Neural cell (in vitro differentiated cells): Measurements from ENCODE around the gene KBTBD12. TPM values are rescaled to one million over a fixed set of nuclear protein-coding genes. Genes with fewer than 3 reads are reported as not detected.

Experiments used
- H2AFZ ChIP-seq: fragments of 200-600, 300-800 bp; sonication (generic), shearing (Covaris generic); 2 replicates; pipeline ENCODE4 v1.6.0; 2014; ENCODE audit warnings: low read depth, mild to moderate bottlenecking, antibody characterized with exemption, low read length, moderate library complexity
- H3F3A ChIP-seq: fragments of 200-600 bp; shearing (Covaris generic); 2 replicates; pipeline ENCODE4 v1.6.1; 2016; ENCODE audit warnings: mild to moderate bottlenecking, moderate library complexity, mixed read lengths, antibody characterized with exemption, low read length; ENCODE audit not compliant: insufficient read depth, poor library complexity, severe bottlenecking
- H3K27ac ChIP-seq: fragments of 200-600, 300-800 bp; sonication (generic), shearing (Covaris generic); 2 replicates; pipeline ENCODE4 v1.5.1; 2014; ENCODE audit warnings: mild to moderate bottlenecking, low read length, moderate library complexity
- H3K27me3 ChIP-seq: fragments of 300-800, 200-600 bp; sonication (generic), shearing (Covaris generic); 2 replicates; pipeline ENCODE4 v1.6.0; 2014; ENCODE audit warnings: mild to moderate bottlenecking, low read depth, low read length, moderate library complexity; ENCODE audit not compliant: insufficient read depth
- H3K36me3 ChIP-seq: fragments of 300-800, 200-600 bp; sonication (generic), shearing (Covaris generic); 2 replicates; pipeline ENCODE4 v1.5.1; 2014; ENCODE audit warnings: mild to moderate bottlenecking, antibody characterized with exemption, low read length, moderate library complexity; ENCODE audit not compliant: insufficient read depth
- H3K4me2 ChIP-seq: fragments of 300-800, 200-600 bp; sonication (generic), shearing (Covaris generic); 2 replicates; pipeline ENCODE4 v1.6.0; 2014; ENCODE audit warnings: mild to moderate bottlenecking, low read length
- H3K4me3 ChIP-seq: fragments of 300-800, 200-600 bp; sonication (generic), shearing (Covaris generic); 2 replicates; pipeline ENCODE4 v1.5.1; 2014; ENCODE audit warnings: mild to moderate bottlenecking, low read length, moderate library complexity
- H3K79me2 ChIP-seq: fragments of 200-600 bp; shearing (Covaris generic); replicated peaks from 2 replicates; pipeline ENCODE4 v1.6.0; 2014; ENCODE audit warnings: mild to moderate bottlenecking, low read length, moderate library complexity; ENCODE audit not compliant: insufficient read depth
- H3K9ac ChIP-seq: fragments of 300-800, 200-600 bp; sonication (generic), shearing (Covaris generic); 2 replicates; pipeline ENCODE4 v1.6.1; 2016; ENCODE audit warnings: mild to moderate bottlenecking, low read length, mixed read lengths
- H3K9me2 ChIP-seq: fragments of 200-600 bp; shearing (Covaris generic); 2 replicates; pipeline ENCODE4 v1.6.1; 2016; ENCODE audit warnings: mild to moderate bottlenecking, low read length, mixed read lengths; ENCODE audit not compliant: insufficient read depth
- H3K9me3 ChIP-seq: fragments of 200-600, 300-800 bp; sonication (generic), shearing (Covaris generic); 2 replicates; pipeline ENCODE4 v1.6.1; 2016; ENCODE audit warnings: mild to moderate bottlenecking, mixed run types, low read length, moderate library complexity, mixed read lengths
- H4K20me1 ChIP-seq: fragments of 200-600 bp; shearing (Covaris generic); 2 replicates; pipeline ENCODE4 v1.6.1; 2016; ENCODE audit warnings: mild to moderate bottlenecking, mixed run types; ENCODE audit not compliant: insufficient read depth
- CTCF ChIP-seq: fragments of 450-650 bp; IDR thresholded peaks from 2 replicates; pipeline ENCODE4 v1.5.1; 2014; ENCODE audit warnings: antibody characterized with exemption, mild to moderate bottlenecking, moderate library complexity; ENCODE audit not compliant: poor library complexity, severe bottlenecking
- MXI1 ChIP-seq: fragments of 450-650 bp; conservative IDR thresholded peaks from 2 replicates; pipeline ENCODE4 v1.6.1; 2014; ENCODE audit warnings: antibody characterized with exemption, mild to moderate bottlenecking; ENCODE audit not compliant: poor library complexity, severe bottlenecking
- POLR2AphosphoS5 ChIP-seq: IDR thresholded peaks from 2 replicates; pipeline ENCODE4 v1.6.1; 2012
- RAD21 ChIP-seq: fragments of 450-650 bp; conservative IDR thresholded peaks from 2 replicates; pipeline ENCODE4 v1.6.1; 2014; ENCODE audit warnings: antibody characterized with exemption, mild to moderate bottlenecking, moderate library complexity
- REST ChIP-seq: IDR thresholded peaks from 2 replicates; pipeline ENCODE4 v1.6.1; 2012; ENCODE audit warnings: borderline replicate concordance
- TAF1 ChIP-seq: IDR thresholded peaks from 2 replicates; pipeline ENCODE4 v1.6.1; 2012; ENCODE audit warnings: low read depth
- polyA plus RNA-seq: library from polyadenylated mRNA; depleted of rRNA; stranded (reverse); fragments of >200 nt; gene quantifications from 2 replicates; pipeline ENCODE4 v1.2.3, GENCODE V29; 2014
- small RNA-seq, 3 experiments: library from RNA; depleted of rRNA; stranded (forward); fragments of <200 nt; gene quantifications; one replicate each; pipeline ENCODE3, GENCODE V24; 2012

KBTBD12 gene
- polyA plus RNA-seq, 1 donor from 2014 or later: not detected

GRCh38 chr3:128033102-128033501 lies 118.1 kb downstream of the KBTBD12 start:
- Histone ChIP-seq H3F3A (no peaks in the 10 kb centered on the region), H2AFZ (no peak overlapping the region), H4K20me1 (no peaks in the 10 kb centered on the region), H3K27me3 (no peaks in the 10 kb centered on the region), H3K9ac (no peak overlapping the region), H3K27ac (no peak overlapping the region), H3K36me3 (no peaks in the 10 kb centered on the region), H3K79me2 (no peaks in the 10 kb centered on the region), H3K9me2 (no peaks in the 10 kb centered on the region), H3K9me3 (no peaks in the 10 kb centered on the region), H3K4me3 (no peak overlapping the region), H3K4me2 (no peak overlapping the region)
- TF ChIP-seq CTCF (no peak), RAD21 (no peak)

GRCh38 chr3:128036119-128036518 lies 121.1 kb downstream of the KBTBD12 start:
- Histone ChIP-seq H4K20me1 (no peaks in the 10 kb centered on the region), H3K27ac (no peak overlapping the region), H3K4me3 (no peak overlapping the region), H3K9me2 (no peaks in the 10 kb centered on the region), H3K9me3 (no peaks in the 10 kb centered on the region), H3F3A (no peaks in the 10 kb centered on the region), H3K36me3 (no peaks in the 10 kb centered on the region), H3K9ac (no peak overlapping the region), H3K4me2 (no peak overlapping the region), H2AFZ (no peak overlapping the region), H3K27me3 (no peaks in the 10 kb centered on the region), H3K79me2 (no peaks in the 10 kb centered on the region)
- TF ChIP-seq TAF1: no peak
- TF ChIP-seq POLR2AphosphoS5: no peak
- TF ChIP-seq CTCF: no peak
- no peak for TF ChIP-seq REST
- no peak for TF ChIP-seq MXI1

Small RNAs within 50 kb of the gene (small RNA-seq; reads per million reads assigned to genes)
- 0 reads per million in 3 experiments for gene RNA5SP139

Other genes with a start within 250 kb of the KBTBD12 start
- gene ABTB1, start 242.3 kb upstream of the KBTBD12 start, polyA plus RNA-seq: 2.0 and 4.3 TPM in 2 replicates
- gene MGLL, start 92.7 kb upstream of the KBTBD12 start, polyA plus RNA-seq: 2.0 and 3.7 TPM in 2 replicates
- 91.6 and 96.5 TPM in 2 replicates for gene SEC61A1, start 137.2 kb downstream of the KBTBD12 start, polyA plus RNA-seq
- 83.3 and 95.2 TPM in 2 replicates for gene RUVBL1, start 208.6 kb downstream of the KBTBD12 start, polyA plus RNA-seq
- gene EEFSEC, start 238.2 kb downstream of the KBTBD12 start, polyA plus RNA-seq: 4.2 and 4.6 TPM in 2 replicates